ENCODE measurements around the gene LEFTY2. TPM values are rescaled to one million over a fixed set of nuclear protein-coding genes. Genes with fewer than 3 reads are reported as not detected.

Gene LEFTY2
- total RNA-seq, 1 donor from 2014 or later: not detected

GRCh38 chr1:225965231-225965630 lies 24.2 kb upstream of the LEFTY2 start:
- Mint-ChIP-seq H3K4me1 (peaks cover 2% of the 10 kb centered on the region), H3K36me3 (ENCODE audit: low read depth) (no peaks in the 10 kb centered on the region), H3K27ac (no peak overlapping the region), H3K4me3 (no peak overlapping the region), H3K9me3 (no peaks in the 10 kb centered on the region), H3K27me3 (peaks cover 14% of the 10 kb centered on the region)
- DNase-seq: no peak
- intact Hi-C loops (cut with micrococcal nuclease): no loop called here

- intact Hi-C loops (cut with micrococcal nuclease): no loop called here
- H3K4me3 Mint-ChIP-seq: no peak overlapping the region
- DNase-seq: no peak
- H3K36me3 Mint-ChIP-seq (ENCODE audit: low read depth): no peaks in the 10 kb centered on the region
- peaks cover 2% of the 10 kb centered on the region for H3K4me1 Mint-ChIP-seq
- no peak overlapping the region for H3K27ac Mint-ChIP-seq
- peaks cover 14% of the 10 kb centered on the region for H3K27me3 Mint-ChIP-seq
- H3K9me3 Mint-ChIP-seq: no peaks in the 10 kb centered on the region
Measured at GRCh38 chr1:225963735-225964530, 22.9 kb upstream of the LEFTY2 start.

GRCh38 chr1:225962440-225962975 lies 21.5 kb upstream of the LEFTY2 start:
- no peaks in the 10 kb centered on the region for H3K9me3 Mint-ChIP-seq
- H3K36me3 Mint-ChIP-seq (ENCODE audit: low read depth): no peaks in the 10 kb centered on the region
- H3K27ac Mint-ChIP-seq: no peak overlapping the region
- intact Hi-C loops (cut with micrococcal nuclease): no loop called here
- peaks cover 14% of the 10 kb centered on the region for H3K27me3 Mint-ChIP-seq
- H3K4me1 Mint-ChIP-seq: peaks cover 2% of the 10 kb centered on the region
- peak; percentile 87 for DNase-seq
- no peak overlapping the region for H3K4me3 Mint-ChIP-seq

- Mint-ChIP-seq H3K4me3 (no peak overlapping the region), H3K4me1 (peaks cover 2% of the 10 kb centered on the region), H3K27ac (no peak overlapping the region), H3K27me3 (peaks cover 14% of the 10 kb centered on the region), H3K36me3 (ENCODE audit: low read depth) (no peaks in the 10 kb centered on the region), H3K9me3 (no peaks in the 10 kb centered on the region)
- DNase-seq: no peak
- intact Hi-C loops (cut with micrococcal nuclease): no loop called here
Measured at GRCh38 chr1:225961659-225962439, 20.8 kb upstream of the LEFTY2 start.

- Mint-ChIP-seq H3K27ac (no peak overlapping the region), H3K4me1 (peaks cover 2% of the 10 kb centered on the region), H3K4me3 (no peak overlapping the region), H3K36me3 (ENCODE audit: low read depth) (no peaks in the 10 kb centered on the region), H3K9me3 (no peaks in the 10 kb centered on the region), H3K27me3 (peaks cover 17% of the 10 kb centered on the region)
- intact Hi-C loops (cut with micrococcal nuclease): no loop called here
- no peak for DNase-seq
Measured at GRCh38 chr1:225958041-225958440, 17.0 kb upstream of the LEFTY2 start.

- no peaks in the 10 kb centered on the region for H3K4me1 Mint-ChIP-seq
- no peak for DNase-seq
- no peaks in the 10 kb centered on the region for H3K36me3 Mint-ChIP-seq (ENCODE audit: low read depth)
- no peak overlapping the region for H3K27ac Mint-ChIP-seq
- H3K4me3 Mint-ChIP-seq: no peak overlapping the region
- intact Hi-C loops (cut with micrococcal nuclease): no loop called here
- no peaks in the 10 kb centered on the region for H3K9me3 Mint-ChIP-seq
- H3K27me3 Mint-ChIP-seq: peaks cover 20% of the 10 kb centered on the region
Measured at GRCh38 chr1:225954753-225955152, 13.7 kb upstream of the LEFTY2 start.

- H3K36me3 Mint-ChIP-seq (ENCODE audit: low read depth): no peaks in the 10 kb centered on the region
- no peaks in the 10 kb centered on the region for H3K4me1 Mint-ChIP-seq
- no peak overlapping the region for H3K4me3 Mint-ChIP-seq
- H3K9me3 Mint-ChIP-seq: no peaks in the 10 kb centered on the region
- no peak for DNase-seq
- H3K27ac Mint-ChIP-seq: no peak overlapping the region
- intact Hi-C loops (cut with micrococcal nuclease): no loop called here
- peaks cover 24% of the 10 kb centered on the region for H3K27me3 Mint-ChIP-seq
Measured at GRCh38 chr1:225953315-225953714, 12.3 kb upstream of the LEFTY2 start.

- peaks cover 29% of the 10 kb centered on the region for H3K27me3 Mint-ChIP-seq
- no peaks in the 10 kb centered on the region for H3K36me3 Mint-ChIP-seq (ENCODE audit: low read depth)
- no peaks in the 10 kb centered on the region for H3K4me1 Mint-ChIP-seq
- no peaks in the 10 kb centered on the region for H3K9me3 Mint-ChIP-seq
- intact Hi-C loops (cut with micrococcal nuclease): no loop called here
- H3K4me3 Mint-ChIP-seq: no peak overlapping the region
- no peak overlapping the region for H3K27ac Mint-ChIP-seq
- no peak for DNase-seq
Measured at GRCh38 chr1:225950905-225951497, 10.0 kb upstream of the LEFTY2 start.

GRCh38 chr1:225949041-225949440 lies 8.0 kb upstream of the LEFTY2 start:
- no peaks in the 10 kb centered on the region for H3K9me3 Mint-ChIP-seq
- no peak for DNase-seq
- no peak overlapping the region for H3K27ac Mint-ChIP-seq
- intact Hi-C loops (cut with micrococcal nuclease): no loop called here
- no peak overlapping the region for H3K4me3 Mint-ChIP-seq
- no peaks in the 10 kb centered on the region for H3K36me3 Mint-ChIP-seq (ENCODE audit: low read depth)
- peaks cover 36% of the 10 kb centered on the region for H3K27me3 Mint-ChIP-seq
- peaks cover 7% of the 10 kb centered on the region for H3K4me1 Mint-ChIP-seq

- H3K27ac Mint-ChIP-seq: no peak overlapping the region
- peaks cover 7% of the 10 kb centered on the region for H3K4me1 Mint-ChIP-seq
- no peaks in the 10 kb centered on the region for H3K9me3 Mint-ChIP-seq
- no peak overlapping the region for H3K4me3 Mint-ChIP-seq
- intact Hi-C loops (cut with micrococcal nuclease): no loop called here
- H3K27me3 Mint-ChIP-seq: peaks cover 25% of the 10 kb centered on the region
- no peaks in the 10 kb centered on the region for H3K36me3 Mint-ChIP-seq (ENCODE audit: low read depth)
- DNase-seq: no peak
Measured at GRCh38 chr1:225946803-225947202, 5.8 kb upstream of the LEFTY2 start.

- H3K4me1 Mint-ChIP-seq: peaks cover 7% of the 10 kb centered on the region
- intact Hi-C loops (cut with micrococcal nuclease): no loop called here
- H3K27ac Mint-ChIP-seq: no peak overlapping the region
- DNase-seq: no peak
- no peaks in the 10 kb centered on the region for H3K36me3 Mint-ChIP-seq (ENCODE audit: low read depth)
- no peak overlapping the region for H3K4me3 Mint-ChIP-seq
- H3K9me3 Mint-ChIP-seq: no peaks in the 10 kb centered on the region
- H3K27me3 Mint-ChIP-seq: peaks cover 21% of the 10 kb centered on the region
Measured at GRCh38 chr1:225946082-225946620, 5.1 kb upstream of the LEFTY2 start.

- H3K27ac Mint-ChIP-seq: no peak overlapping the region
- H3K4me3 Mint-ChIP-seq: no peak overlapping the region
- no peaks in the 10 kb centered on the region for H3K9me3 Mint-ChIP-seq
- H3K4me1 Mint-ChIP-seq: peaks cover 7% of the 10 kb centered on the region
- intact Hi-C loops (cut with micrococcal nuclease): no loop called here
- H3K27me3 Mint-ChIP-seq: peaks cover 17% of the 10 kb centered on the region
- DNase-seq: no peak
- H3K36me3 Mint-ChIP-seq (ENCODE audit: low read depth): no peaks in the 10 kb centered on the region
Measured at GRCh38 chr1:225945564-225945963, 4.5 kb upstream of the LEFTY2 start.

GRCh38 chr1:225944951-225945350 lies 3.9 kb upstream of the LEFTY2 start:
- H3K27me3 Mint-ChIP-seq: peaks cover 15% of the 10 kb centered on the region
- peak overlapping the region; percentile 16 for H3K27ac Mint-ChIP-seq
- intact Hi-C loops (cut with micrococcal nuclease): no loop called here
- peaks cover 7% of the 10 kb centered on the region for H3K4me1 Mint-ChIP-seq
- H3K9me3 Mint-ChIP-seq: no peaks in the 10 kb centered on the region
- no peaks in the 10 kb centered on the region for H3K36me3 Mint-ChIP-seq (ENCODE audit: low read depth)
- H3K4me3 Mint-ChIP-seq: no peak overlapping the region
- peak; percentile 65 for DNase-seq

GRCh38 chr1:225944387-225944786 lies 3.4 kb upstream of the LEFTY2 start:
- Mint-ChIP-seq H3K4me1 (peaks cover 7% of the 10 kb centered on the region), H3K27ac (no peak overlapping the region), H3K9me3 (no peaks in the 10 kb centered on the region), H3K36me3 (ENCODE audit: low read depth) (no peaks in the 10 kb centered on the region), H3K4me3 (no peak overlapping the region), H3K27me3 (peaks cover 15% of the 10 kb centered on the region)
- DNase-seq: no peak
- intact Hi-C loops (cut with micrococcal nuclease): no loop called here

Measured in activated CD4-positive, alpha-beta T cell treated with anti-CD3 and anti-CD28 coated beads, Interleukin-2, amount 10 ng/mL, durations not matched to agents 24 days and 14 days (primary cell).